ENCODE measurements around the gene C2orf80.
"Not testable (repeated sequence)": the region's sequence is repeated elsewhere in the genome, so short reads cannot be mapped to it uniquely, and the experiment has no call there.

Gene C2orf80

DNA sequence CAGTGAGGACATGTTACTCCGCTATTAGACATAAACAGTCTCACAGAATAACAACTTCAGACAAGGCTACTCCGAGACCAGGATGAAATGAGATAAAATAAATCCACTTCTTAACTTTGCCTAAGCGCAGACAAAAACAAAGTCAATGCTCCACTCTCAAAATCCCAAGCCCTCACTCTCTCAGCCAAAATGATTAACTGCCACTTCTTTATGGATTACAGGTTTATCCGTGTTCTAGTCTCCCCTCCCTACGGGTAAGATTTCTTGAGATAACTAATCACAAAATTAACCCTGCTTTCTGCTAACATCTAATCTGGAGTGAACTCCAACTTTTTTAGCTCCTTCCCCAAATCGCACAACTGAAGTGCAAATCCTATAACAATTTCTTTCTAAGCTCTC is 59.1 kb downstream of the C2orf80 start:
- FAIRE-seq: no peak

DNA sequence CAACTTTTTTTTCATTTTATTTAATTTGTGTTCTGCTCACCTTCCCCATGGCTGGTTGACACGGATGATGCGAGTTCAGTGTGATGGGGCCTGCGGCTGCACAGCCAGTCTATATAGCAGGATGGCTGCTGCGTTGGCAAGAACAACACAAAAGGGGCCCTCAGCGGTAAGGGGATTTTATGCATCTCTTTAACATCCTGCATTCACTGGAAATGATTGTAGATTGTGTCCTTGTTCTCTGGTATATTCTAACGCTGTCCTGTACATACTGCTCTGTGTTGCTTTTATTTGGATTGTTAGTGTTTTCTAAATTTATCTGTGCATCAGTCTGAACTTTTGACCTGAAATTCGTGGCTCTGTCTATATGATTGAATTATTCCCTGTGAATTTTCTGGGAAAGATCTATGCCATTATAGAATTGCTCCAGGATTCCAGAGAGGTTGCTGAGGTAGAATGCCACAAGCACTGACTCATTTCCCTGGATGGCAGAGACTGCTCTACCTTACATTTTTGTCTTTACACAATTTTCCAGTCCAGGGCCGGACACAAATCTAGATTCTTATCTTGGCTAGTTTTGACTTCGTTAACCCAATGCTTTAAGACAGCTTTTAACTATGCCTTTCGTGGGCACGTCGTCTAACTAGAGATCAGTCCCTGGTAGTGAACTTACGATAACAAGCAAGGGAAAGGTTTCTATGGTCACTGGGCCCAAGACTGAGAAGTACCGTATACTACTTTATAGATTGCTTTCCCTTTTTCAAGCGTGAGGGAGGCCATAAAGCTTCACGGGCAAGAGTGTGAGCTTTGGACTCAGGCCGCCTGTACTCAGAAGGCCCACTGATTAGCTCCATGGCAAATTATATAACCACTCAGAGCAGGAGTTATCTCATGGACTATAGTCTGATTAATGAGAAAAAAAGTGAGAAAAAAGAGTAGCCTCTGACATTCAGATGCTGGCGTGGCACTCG is 59.8 kb downstream of the C2orf80 start, which contains the start of gene CRYGC:
CRYGC (minus strand) TSS at position 85 of the 968 bp plus-strand sequence; CDS start at position 49, 36 bp downstream.
- no peak for FAIRE-seq

DNA sequence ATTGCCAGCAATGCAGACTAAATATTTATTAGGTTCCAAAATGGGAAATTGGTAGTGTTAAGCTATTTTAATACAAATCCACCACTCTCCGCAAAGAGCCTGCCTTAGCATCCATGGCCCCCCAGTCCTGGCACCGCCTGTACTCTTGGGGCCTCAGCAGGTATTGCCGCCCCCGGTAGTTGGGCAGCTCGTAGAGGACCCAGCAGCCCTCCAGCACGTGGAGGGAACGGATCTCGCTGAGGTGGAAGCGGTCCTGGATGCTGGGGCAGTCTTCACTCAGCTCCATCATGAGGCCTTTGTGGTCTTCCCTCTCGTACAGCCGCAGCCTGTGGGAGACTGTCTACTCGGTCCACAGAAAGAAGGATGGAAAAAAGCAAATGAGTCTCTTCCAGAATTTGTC is 61.7 kb downstream of the C2orf80 start:
- no peak for FAIRE-seq

DNA sequence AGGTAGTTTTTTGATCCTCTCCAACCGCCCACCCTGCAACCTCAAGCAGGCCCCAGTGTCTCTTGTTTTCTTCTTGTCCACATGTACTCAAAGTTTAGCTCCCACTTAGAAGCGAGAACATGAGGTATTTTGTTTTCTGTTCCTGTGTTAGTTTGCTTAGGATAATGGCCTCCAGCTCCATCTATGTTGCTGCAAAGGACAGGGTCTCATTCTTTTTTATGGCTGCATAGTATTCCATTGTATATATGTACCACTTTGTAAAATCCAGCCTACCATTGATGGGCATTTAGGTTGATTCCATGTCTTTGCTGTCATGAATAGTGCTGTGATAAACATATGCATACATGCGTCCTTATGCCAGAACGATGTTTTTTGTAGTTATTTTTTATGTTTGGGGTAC is 62.7 kb downstream of the C2orf80 start:
- no peak for FAIRE-seq

DNA sequence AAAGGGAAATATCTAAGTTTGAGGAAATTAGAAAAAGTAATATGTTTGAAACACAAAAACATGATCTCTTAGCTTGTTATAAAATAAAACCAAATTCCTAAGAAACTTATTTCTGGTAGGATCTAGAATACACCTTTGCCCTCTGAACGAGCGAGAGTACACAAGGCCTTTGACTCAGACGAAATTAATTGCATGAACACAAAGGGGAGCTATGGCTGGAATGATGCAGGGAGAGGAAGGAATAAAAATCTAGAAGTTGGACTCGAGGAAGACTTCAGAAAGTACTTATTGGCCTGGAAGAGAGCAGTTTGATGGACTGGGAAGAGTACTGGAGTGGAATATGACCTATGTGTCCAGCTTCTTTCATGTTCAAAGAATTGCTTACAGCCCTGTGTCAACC is 64.6 kb downstream of the C2orf80 start:
- no peak for FAIRE-seq

DNA sequence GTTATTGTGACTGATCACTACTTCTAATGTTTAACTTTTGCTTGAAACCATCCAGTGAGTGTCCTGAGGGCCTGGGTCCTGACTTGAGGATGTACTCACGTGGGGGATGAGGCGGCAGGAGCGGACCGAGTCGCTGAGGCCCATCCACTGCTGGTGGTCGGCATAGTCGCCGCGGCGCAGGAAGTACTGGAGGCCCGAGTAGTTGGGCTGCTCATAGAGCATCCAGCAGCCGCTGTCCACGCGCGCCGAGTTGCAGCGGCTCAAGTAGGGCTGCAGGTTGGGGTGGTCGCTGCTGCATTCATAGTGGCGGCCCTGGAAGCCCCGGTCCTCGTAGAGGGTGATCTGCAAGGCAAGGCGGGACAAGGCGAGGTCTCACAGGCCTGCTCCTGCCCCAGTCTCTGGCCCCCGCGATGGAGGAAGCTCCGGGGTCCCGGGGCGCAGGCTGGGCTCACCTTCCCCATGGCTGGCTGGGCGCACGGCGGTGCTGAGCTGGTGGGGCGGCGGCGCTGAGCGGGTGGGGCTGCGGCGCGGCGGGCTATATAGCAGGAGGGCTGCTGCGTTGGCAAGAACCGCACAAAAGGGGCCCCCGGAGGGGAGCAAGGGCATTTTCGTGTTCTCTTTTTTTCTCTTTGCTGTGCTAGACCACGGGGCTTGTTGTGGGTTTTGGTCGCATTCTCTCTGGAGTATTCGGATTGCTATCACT is 65.7 kb downstream of the C2orf80 start, which contains the start of gene CRYGD:
CRYGD (minus strand) TSS at position 512 of the 703 bp plus-strand sequence; CDS start at position 461, 51 bp downstream.
- not testable (repeated sequence) for FAIRE-seq

DNA sequence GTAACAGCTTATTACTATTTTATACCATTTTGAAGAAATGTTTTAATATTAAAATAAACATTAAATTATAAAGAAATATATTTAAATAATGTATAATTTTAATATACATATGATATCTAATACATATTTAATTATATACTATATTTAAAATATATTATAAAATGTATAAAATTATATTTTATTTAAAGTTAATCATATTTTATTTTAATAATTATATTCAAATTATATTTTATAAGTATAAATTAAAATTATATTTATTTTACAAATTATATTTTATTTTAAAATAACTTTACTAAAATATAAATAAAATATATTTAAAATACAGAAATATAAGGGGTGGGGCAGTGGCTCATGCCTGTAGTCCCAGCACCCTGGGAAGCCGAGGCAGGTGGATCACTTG is 67.6 kb downstream of the C2orf80 start:
- FAIRE-seq: peak; percentile 99

DNA sequence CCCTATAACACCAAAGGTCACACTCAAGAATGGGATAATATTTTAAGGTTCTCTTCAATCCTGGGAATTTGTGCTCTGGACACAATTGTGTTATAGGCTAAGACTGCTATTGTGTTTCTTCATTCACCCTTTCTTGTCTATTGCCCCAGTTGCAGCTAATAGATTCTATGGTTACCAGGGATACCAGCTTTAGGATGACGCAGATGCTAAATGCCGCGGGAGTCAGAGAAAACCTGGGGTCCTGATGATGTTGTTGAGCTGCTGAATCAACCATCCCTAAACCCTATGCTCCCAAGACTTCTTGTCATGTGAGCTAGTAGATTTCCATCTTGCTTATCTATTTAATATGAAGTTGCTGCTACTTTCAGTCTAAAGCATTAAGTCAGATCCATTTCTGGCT is 70.9 kb downstream of the C2orf80 start:
- FAIRE-seq: no peak

DNA sequence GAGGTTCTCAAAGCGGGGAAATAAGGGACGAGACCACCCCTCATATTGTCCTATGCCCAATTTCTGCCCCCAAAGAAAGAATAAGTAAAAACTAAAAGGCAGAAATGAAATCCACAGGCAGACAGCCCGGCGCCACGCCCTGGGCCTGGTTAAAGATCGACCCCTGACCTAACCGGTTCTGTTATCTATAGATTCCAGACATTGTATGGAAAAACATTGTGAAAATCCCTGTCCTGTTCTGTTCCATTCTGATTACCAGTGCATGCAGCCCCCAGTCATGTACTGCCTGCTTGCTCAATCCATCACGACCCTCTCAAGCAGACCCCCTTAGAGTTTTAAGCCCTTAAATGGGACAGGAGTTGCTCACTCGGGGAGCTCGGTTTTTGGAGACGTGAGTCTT is 72.4 kb downstream of the C2orf80 start:
- not testable (repeated sequence) for FAIRE-seq

Data from TTC549 (cell line).